Liver (tissue), 9 donors: ENCODE results near the gene DNAJB4. TPM values are rescaled to one million over a fixed set of nuclear protein-coding genes. Genes with fewer than 3 reads are reported as not detected.
A peak's percentile ranks its signal among the peaks of the same experiment; 100 is the strongest.

Experiments used
- DNase-seq: peaks from one replicate; pipeline ENCODE4 v3.0.0-alpha.2; 2017; ENCODE audit warnings: low spot score
- H3K27ac ChIP-seq, 2 donors: one replicate each; pipeline ENCODE4 v1.7.0; 2013; ENCODE audit warnings: inconsistent platforms in 2 of 2, low read length in 2 of 2, control low read depth in 1 of 2, low read depth in 1 of 2, mild to moderate bottlenecking in 1 of 2
- H3K27me3 ChIP-seq, 4 donors: one replicate each; pipeline versions ENCODE4 v1.6.1 to v1.7.0; 2013; ENCODE audit warnings: low read length in 3 of 4, inconsistent platforms in 1 of 4, mild to moderate bottlenecking in 1 of 4, moderate library complexity in 1 of 4; ENCODE audit not compliant: control insufficient read depth in 4 of 4, insufficient read depth in 4 of 4
- H3K36me3 ChIP-seq, 4 donors: one replicate each; pipeline versions ENCODE4 v1.6.1 to v1.7.0; 2013; ENCODE audit warnings: low read length in 3 of 4, mild to moderate bottlenecking in 3 of 4, low read depth in 1 of 4, moderate library complexity in 1 of 4; ENCODE audit not compliant: control insufficient read depth in 4 of 4, insufficient read depth in 3 of 4
- H3K4me1 ChIP-seq, 4 donors: one replicate each; pipeline versions ENCODE4 v1.6.1 to v1.7.0; 2013; ENCODE audit warnings: low read length in 3 of 4, mild to moderate bottlenecking in 3 of 4, moderate library complexity in 1 of 4; ENCODE audit not compliant: control insufficient read depth in 4 of 4, insufficient read depth in 4 of 4
- H3K4me3 ChIP-seq, 3 donors: one replicate each; pipeline versions ENCODE4 v1.6.1 to v1.7.0; 2013; ENCODE audit warnings: low read length in 3 of 3, control low read depth in 1 of 3, low read depth in 1 of 3, mild to moderate bottlenecking in 1 of 3
- H3K9ac ChIP-seq, 2 donors: one replicate each; pipeline ENCODE4 v1.7.0; 2013; ENCODE audit warnings: low read length in 2 of 2, mild to moderate bottlenecking in 2 of 2, moderate library complexity in 2 of 2, control low read depth in 1 of 2, low read depth in 1 of 2
- H3K9me3 ChIP-seq, 4 donors: one replicate each; pipeline versions ENCODE4 v1.6.1 to v1.7.0; 2013; ENCODE audit warnings: low read length in 3 of 4; ENCODE audit not compliant: control insufficient read depth in 4 of 4
- EGR1 ChIP-seq, 2 donors: IDR thresholded peaks; 2 replicates each; pipeline ENCODE4 v1.6.1; 2016 to 2018; ENCODE audit warnings: antibody characterized with exemption in 2 of 2, low read depth in 2 of 2
- FOXA1 ChIP-seq: IDR thresholded peaks from 2 replicates; pipeline ENCODE4 v1.6.1; 2016; ENCODE audit warnings: antibody characterized with exemption
- GABPA ChIP-seq, 2 donors: IDR thresholded peaks in 1 of 2; conservative IDR thresholded peaks in 1 of 2; 2 replicates each; pipeline ENCODE4 v1.6.1; 2016; ENCODE audit warnings: antibody characterized with exemption in 2 of 2, mild to moderate bottlenecking in 1 of 2, moderate library complexity in 1 of 2
- HNF4A ChIP-seq, 2 donors: conservative IDR thresholded peaks; 2 replicates each; pipeline ENCODE4 v1.6.1; 2016; ENCODE audit warnings: antibody characterized with exemption in 2 of 2, mild to moderate bottlenecking in 2 of 2
- HNF4G ChIP-seq: IDR thresholded peaks from 2 replicates; pipeline ENCODE4 v1.6.1; 2016; ENCODE audit warnings: antibody characterized with exemption
- JUND ChIP-seq, 2 donors: IDR thresholded peaks; 2 replicates each; pipeline ENCODE4 v1.6.1; 2016; ENCODE audit warnings: antibody characterized with exemption in 2 of 2
- NR2F2 ChIP-seq: IDR thresholded peaks from 2 replicates; pipeline ENCODE4 v1.6.1; 2016; ENCODE audit warnings: antibody characterized with exemption
- RAD21 ChIP-seq, 2 donors: IDR thresholded peaks; 2 replicates each; pipeline ENCODE4 v1.6.1; 2016; ENCODE audit warnings: antibody characterized with exemption in 2 of 2, mild to moderate bottlenecking in 2 of 2
- RXRA ChIP-seq, 2 donors: IDR thresholded peaks; 2 replicates each; pipeline ENCODE4 v1.6.1; 2017 to 2018; ENCODE audit warnings: antibody characterized with exemption in 2 of 2, mild to moderate bottlenecking in 1 of 2
- SP1 ChIP-seq: IDR thresholded peaks from 2 replicates; pipeline ENCODE4 v1.6.1; 2018; ENCODE audit warnings: antibody characterized with exemption, mild to moderate bottlenecking
- TAF1 ChIP-seq: conservative IDR thresholded peaks from 2 replicates; pipeline ENCODE4 v1.6.1; 2016; ENCODE audit warnings: antibody characterized with exemption, mild to moderate bottlenecking
- YY1 ChIP-seq: IDR thresholded peaks from 2 replicates; pipeline ENCODE4 v1.6.1; 2016; ENCODE audit warnings: antibody characterized with exemption, mild to moderate bottlenecking
- WGBS: extraction: QIAGEN DNeasy Blood & Tissue Kit; methylation state at CpG from one replicate; pipeline ENCODE4 v1.1.7; 2013; 5-methylcytosine and 5-hydroxymethylcytosine counted together
- polyA plus RNA-seq, 2 donors: library from polyadenylated mRNA; stranded (reverse) in 1 of 2; unstranded in 1 of 2; fragments of 200-250 nt in 1 of 2; fragments of >200 nt in 1 of 2; fragmentation: Nextera tagmentation in 1 of 2; extraction: Ambion mirVana in 1 of 2; gene quantifications; one replicate each; pipeline versions ENCODE4 v1.2.1 to v1.2.3, GENCODE V29; 2013 to 2015
- total RNA-seq, 2 donors: library from RNA; depleted of rRNA; stranded (reverse); fragments of >200 nt; gene quantifications; one replicate each; pipeline ENCODE4 v1.2.3, GENCODE V29; 2014
- TF ChIP-seq, protein P1 (sequence below): IDR thresholded peaks from 2 replicates; pipeline ENCODE4 v1.6.1; 2016; ENCODE audit warnings: antibody characterized with exemption
- TF ChIP-seq, protein P2 (sequence below): fragments of 150-350 bp; IDR thresholded peaks from 2 replicates; pipeline ENCODE4 v1.5.1; 2017; ENCODE audit warnings: improper control_type of control experiment, low read depth, low read length; ENCODE audit not compliant: missing input control
- TF ChIP-seq, protein P3 (sequence below): IDR thresholded peaks from 2 replicates; pipeline ENCODE4 v1.6.1; 2016; ENCODE audit warnings: antibody characterized with exemption, mild to moderate bottlenecking
- TF ChIP-seq, protein P4 (sequence below): IDR thresholded peaks from 2 replicates; pipeline ENCODE4 v1.6.1; 2016; ENCODE audit warnings: antibody characterized with exemption
- donor health status: healthy.
- donor health status: healthy.
- donor health status: healthy.
- donor health status: healthy.
- donor health status: healthy.

Gene DNAJB4
- total and polyA plus RNA-seq, 4 donors: 5.7 to 21.6 (median 10.0) TPM

DNA sequence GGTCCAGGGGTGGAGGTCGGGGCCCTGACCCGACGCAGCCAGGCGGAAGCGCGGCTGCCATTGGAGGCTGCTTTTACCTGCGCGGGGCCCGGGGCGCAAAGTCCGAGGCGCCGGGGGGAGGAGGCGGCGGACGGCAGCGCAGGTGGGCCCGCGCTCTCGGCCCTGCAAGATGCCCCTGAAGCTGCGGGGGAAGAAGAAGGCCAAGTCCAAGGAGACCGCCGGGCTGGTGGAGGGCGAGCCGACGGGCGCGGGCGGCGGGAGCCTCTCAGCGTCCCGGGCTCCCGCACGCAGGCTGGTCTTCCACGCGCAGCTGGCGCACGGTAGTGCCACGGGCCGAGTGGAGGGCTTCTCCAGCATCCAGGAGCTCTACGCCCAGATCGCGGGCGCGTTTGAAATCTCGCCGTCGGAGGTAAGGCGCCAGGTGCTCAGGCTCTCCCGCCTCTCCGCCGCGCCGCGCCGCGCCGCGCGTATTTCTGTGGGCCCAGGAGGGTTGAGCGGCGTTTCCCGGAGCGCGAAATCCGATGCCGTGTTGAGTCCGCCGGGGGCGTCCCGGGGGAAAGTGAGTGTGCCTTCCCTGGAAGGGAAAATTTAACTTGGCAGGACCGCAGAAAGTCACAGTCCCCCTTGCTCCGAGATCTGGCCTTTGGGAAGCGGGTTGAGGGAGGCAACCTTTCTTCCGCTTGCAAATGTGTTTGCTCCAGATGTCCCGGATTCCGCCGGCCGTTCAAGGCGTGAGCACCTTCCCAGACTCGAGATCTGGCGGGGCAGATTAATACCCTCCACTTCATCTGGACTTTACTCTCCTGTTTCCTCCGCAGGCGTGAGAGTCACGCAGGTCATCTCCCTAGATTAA is 41.4 kb downstream of the DNAJB4 start, which contains the start of gene GIPC2:
TSS of gene GIPC2 (plus strand) at position 41 of the 853 bp plus-strand sequence. CDS start at position 170, 129 bp downstream.
- 2% methylated on average over 85 of the region's 85 CpGs for WGBS
- Histone ChIP-seq H3K27ac (peak within 1 kb of the TSS; percentile 89 to 95), H3K9me3 (no peaks in the 10 kb centered on the region), H3K4me1 (peaks cover 2 to 33% (median 19%) of the 10 kb centered on the region in 4 donors), H3K27me3 (no peaks in the 10 kb centered on the region), H3K4me3 (peak within 1 kb of the TSS; percentile 76 to 92 (median 88)), H3K36me3 (no peaks in the 10 kb centered on the region), H3K9ac (peak within 1 kb of the TSS; percentile 6 to 83)
- peak; percentile 56 for TF ChIP-seq YY1
- TF ChIP-seq NR2F2: no peak
- TF ChIP-seq HNF4G: peak; percentile 29
- TF ChIP-seq HNF4A (conservative IDR thresholded peaks at IDR 0.05): peak; percentile 23 to 43
- peak in 1 of 2 donors; percentile 7 for TF ChIP-seq GABPA (IDR thresholded peaks at IDR 0.05 in 1 of 2, conservative IDR thresholded peaks at IDR 0.05 in 1 of 2)
- peak; percentile 66 for DNase-seq

DNA sequence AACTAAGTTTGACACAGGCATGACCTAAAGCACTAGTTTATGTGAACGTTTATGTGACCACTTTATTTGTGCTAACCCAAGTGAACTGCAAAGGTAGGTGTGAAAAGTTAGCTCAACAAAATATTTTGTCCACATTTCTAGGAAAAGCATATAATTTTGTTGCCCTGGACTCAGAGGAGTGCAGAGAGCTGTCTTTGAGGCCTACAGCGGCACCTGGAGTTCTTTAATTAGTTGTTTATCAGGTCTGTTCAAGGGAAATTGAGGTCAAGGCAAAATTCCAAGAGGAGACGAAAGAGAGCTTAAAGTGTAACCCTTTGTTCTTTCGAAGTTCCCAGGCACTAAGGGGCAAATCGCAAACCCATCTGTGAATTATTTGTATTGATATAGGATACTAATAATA is 42.4 kb downstream of the DNAJB4 start:
- 26% methylated on average over 5 of the region's 5 CpGs for WGBS
- no peak for DNase-seq
- Histone ChIP-seq H3K36me3 (no peaks in the 10 kb centered on the region), H3K9ac (peak overlapping the region; percentile 1 to 83), H3K27ac (peak overlapping the region; percentile 89 to 95), H3K9me3 (no peaks in the 10 kb centered on the region), H3K4me3 (peak overlapping the region in 2 of 3 donors; percentile 88 to 92), H3K4me1 (peaks cover 2 to 38% (median 21%) of the 10 kb centered on the region in 4 donors), H3K27me3 (no peaks in the 10 kb centered on the region)
- TF ChIP-seq, protein P1, sequence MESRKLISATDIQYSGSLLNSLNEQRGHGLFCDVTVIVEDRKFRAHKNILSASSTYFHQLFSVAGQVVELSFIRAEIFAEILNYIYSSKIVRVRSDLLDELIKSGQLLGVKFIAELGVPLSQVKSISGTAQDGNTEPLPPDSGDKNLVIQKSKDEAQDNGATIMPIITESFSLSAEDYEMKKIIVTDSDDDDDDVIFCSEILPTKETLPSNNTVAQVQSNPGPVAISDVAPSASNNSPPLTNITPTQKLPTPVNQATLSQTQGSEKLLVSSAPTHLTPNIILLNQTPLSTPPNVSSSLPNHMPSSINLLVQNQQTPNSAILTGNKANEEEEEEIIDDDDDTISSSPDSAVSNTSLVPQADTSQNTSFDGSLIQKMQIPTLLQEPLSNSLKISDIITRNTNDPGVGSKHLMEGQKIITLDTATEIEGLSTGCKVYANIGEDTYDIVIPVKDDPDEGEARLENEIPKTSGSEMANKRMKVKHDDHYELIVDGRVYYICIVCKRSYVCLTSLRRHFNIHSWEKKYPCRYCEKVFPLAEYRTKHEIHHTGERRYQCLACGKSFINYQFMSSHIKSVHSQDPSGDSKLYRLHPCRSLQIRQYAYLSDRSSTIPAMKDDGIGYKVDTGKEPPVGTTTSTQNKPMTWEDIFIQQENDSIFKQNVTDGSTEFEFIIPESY: no peak
- TF ChIP-seq RAD21 (IDR thresholded peaks at IDR 0.05) (peak; percentile 25 to 43), RXRA (IDR thresholded peaks at IDR 0.05) (peak; percentile 26 to 61), TAF1 (no peak), HNF4A (conservative IDR thresholded peaks at IDR 0.05) (no peak)

DNA sequence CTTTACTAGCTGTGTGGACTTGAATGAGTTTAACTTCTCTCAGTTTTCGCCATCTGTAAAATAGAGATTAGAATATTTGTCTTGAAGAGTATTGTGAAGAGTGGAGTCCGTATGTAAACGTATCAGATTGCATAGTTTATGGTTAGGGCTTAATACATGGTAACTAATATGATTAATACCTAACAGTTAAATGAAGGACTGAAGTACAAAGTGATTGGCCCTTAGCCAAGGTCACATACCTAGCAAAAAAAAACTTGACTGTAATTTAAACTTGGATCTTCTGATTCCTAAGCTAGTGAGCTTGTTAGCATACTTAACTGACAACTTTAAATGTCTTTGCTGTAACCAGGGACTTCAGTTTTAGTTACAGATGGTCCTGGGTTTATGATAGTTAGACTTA is 42.9 kb downstream of the DNAJB4 start:
- Histone ChIP-seq H3K36me3 (no peaks in the 10 kb centered on the region), H3K4me3 (peak overlapping the region in 2 of 3 donors; percentile 88 to 92), H3K27ac (peak overlapping the region; percentile 14 to 95), H3K4me1 (peaks cover 2 to 38% (median 23%) of the 10 kb centered on the region in 4 donors), H3K9me3 (no peaks in the 10 kb centered on the region), H3K27me3 (no peaks in the 10 kb centered on the region), H3K9ac (peak overlapping the region; percentile 0 to 1)
- DNase-seq: no peak
- WGBS: 41% methylated on average over 3 of the region's 3 CpGs
- TF ChIP-seq, protein P2, sequence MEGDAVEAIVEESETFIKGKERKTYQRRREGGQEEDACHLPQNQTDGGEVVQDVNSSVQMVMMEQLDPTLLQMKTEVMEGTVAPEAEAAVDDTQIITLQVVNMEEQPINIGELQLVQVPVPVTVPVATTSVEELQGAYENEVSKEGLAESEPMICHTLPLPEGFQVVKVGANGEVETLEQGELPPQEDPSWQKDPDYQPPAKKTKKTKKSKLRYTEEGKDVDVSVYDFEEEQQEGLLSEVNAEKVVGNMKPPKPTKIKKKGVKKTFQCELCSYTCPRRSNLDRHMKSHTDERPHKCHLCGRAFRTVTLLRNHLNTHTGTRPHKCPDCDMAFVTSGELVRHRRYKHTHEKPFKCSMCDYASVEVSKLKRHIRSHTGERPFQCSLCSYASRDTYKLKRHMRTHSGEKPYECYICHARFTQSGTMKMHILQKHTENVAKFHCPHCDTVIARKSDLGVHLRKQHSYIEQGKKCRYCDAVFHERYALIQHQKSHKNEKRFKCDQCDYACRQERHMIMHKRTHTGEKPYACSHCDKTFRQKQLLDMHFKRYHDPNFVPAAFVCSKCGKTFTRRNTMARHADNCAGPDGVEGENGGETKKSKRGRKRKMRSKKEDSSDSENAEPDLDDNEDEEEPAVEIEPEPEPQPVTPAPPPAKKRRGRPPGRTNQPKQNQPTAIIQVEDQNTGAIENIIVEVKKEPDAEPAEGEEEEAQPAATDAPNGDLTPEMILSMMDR: no peak
- TF ChIP-seq JUND (IDR thresholded peaks at IDR 0.05): no peak
- TF ChIP-seq, protein P3, sequence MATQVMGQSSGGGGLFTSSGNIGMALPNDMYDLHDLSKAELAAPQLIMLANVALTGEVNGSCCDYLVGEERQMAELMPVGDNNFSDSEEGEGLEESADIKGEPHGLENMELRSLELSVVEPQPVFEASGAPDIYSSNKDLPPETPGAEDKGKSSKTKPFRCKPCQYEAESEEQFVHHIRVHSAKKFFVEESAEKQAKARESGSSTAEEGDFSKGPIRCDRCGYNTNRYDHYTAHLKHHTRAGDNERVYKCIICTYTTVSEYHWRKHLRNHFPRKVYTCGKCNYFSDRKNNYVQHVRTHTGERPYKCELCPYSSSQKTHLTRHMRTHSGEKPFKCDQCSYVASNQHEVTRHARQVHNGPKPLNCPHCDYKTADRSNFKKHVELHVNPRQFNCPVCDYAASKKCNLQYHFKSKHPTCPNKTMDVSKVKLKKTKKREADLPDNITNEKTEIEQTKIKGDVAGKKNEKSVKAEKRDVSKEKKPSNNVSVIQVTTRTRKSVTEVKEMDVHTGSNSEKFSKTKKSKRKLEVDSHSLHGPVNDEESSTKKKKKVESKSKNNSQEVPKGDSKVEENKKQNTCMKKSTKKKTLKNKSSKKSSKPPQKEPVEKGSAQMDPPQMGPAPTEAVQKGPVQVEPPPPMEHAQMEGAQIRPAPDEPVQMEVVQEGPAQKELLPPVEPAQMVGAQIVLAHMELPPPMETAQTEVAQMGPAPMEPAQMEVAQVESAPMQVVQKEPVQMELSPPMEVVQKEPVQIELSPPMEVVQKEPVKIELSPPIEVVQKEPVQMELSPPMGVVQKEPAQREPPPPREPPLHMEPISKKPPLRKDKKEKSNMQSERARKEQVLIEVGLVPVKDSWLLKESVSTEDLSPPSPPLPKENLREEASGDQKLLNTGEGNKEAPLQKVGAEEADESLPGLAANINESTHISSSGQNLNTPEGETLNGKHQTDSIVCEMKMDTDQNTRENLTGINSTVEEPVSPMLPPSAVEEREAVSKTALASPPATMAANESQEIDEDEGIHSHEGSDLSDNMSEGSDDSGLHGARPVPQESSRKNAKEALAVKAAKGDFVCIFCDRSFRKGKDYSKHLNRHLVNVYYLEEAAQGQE: no peak
- no peak for TF ChIP-seq RAD21 (IDR thresholded peaks at IDR 0.05)
- TF ChIP-seq YY1: no peak
- TF ChIP-seq HNF4G: no peak
- no peak for TF ChIP-seq RXRA (IDR thresholded peaks at IDR 0.05)
- TF ChIP-seq FOXA1: no peak
- no peak for TF ChIP-seq NR2F2
- no peak for TF ChIP-seq EGR1 (IDR thresholded peaks at IDR 0.05; ENCODE audit: low read depth in 2 of 2)
- TF ChIP-seq, protein P4, sequence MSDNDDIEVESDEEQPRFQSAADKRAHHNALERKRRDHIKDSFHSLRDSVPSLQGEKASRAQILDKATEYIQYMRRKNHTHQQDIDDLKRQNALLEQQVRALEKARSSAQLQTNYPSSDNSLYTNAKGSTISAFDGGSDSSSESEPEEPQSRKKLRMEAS: no peak
- TF ChIP-seq, protein P1: no peak
- no peak for TF ChIP-seq SP1
